H1 (cell line): ENCODE data around the gene ITPK1. TPM values are rescaled to one million over a fixed set of nuclear protein-coding genes. Genes with fewer than 3 reads are reported as not detected.
A peak's percentile ranks its signal among the peaks of the same experiment; 100 is the strongest.

Experiments used
- CTCF ChIA-PET: fragments of 300-600 bp; sonication (Branson Sonifier 250); formaldehyde crosslinking; loops from one replicate; lab custom pipeline; 2021; ENCODE audit not compliant: partially characterized antibody; lab: Charles Lee
- POLR2A ChIA-PET: fragments of 300-600 bp; sonication (Branson Sonifier 250); formaldehyde crosslinking; loops from one replicate; lab custom pipeline; 2021; ENCODE audit warnings: inconsistent platforms; ENCODE audit not compliant: partially characterized antibody; lab: Charles Lee
- DNase-seq, 2 experiments: peaks; one replicate each; pipeline versions ENCODE4 v3.0.0 to v3.0.0-alpha.2; 2010 to 2022; ENCODE audit warnings: low spot score in 2 of 2, low read depth in 1 of 2, mixed read lengths in 1 of 2
- FAIRE-seq: peaks from 2 replicates; lab custom pipeline; 2011; peaks lifted over from hg19 to GRCh38; lab: Jason Lieb, UNC
- H2AFZ ChIP-seq: 2 replicates; pipeline ENCODE4 v1.8.1; 2012; ENCODE audit warnings: low read length, inconsistent platforms
- H2AK5ac ChIP-seq: 2 replicates; pipeline ENCODE4 v1.6.1; 2013; ENCODE audit warnings: low read depth, low read length
- H2BK120ac ChIP-seq: replicated peaks from 2 replicates; pipeline ENCODE3; 2013; ENCODE audit warnings: low read depth, low read length, inconsistent platforms
- H2BK12ac ChIP-seq: 2 replicates; pipeline ENCODE4 v1.6.1; 2013; ENCODE audit warnings: low read depth, low read length
- H2BK15ac ChIP-seq: 2 replicates; pipeline ENCODE4 v1.6.1; 2013; ENCODE audit warnings: low read length
- H2BK20ac ChIP-seq: 2 replicates; pipeline ENCODE4 v1.6.1; 2013; ENCODE audit warnings: low read length
- H2BK5ac ChIP-seq: 2 replicates; pipeline ENCODE4 v1.6.1; 2013; ENCODE audit warnings: low read depth, low read length
- H3K14ac ChIP-seq: 2 replicates; pipeline ENCODE4 v1.6.1; 2013; ENCODE audit warnings: inconsistent platforms; ENCODE audit not compliant: insufficient read length
- H3K18ac ChIP-seq: 2 replicates; pipeline ENCODE4 v1.6.1; 2013; ENCODE audit warnings: low read length; ENCODE audit errors: extremely low read depth
- H3K23ac ChIP-seq: 2 replicates; pipeline ENCODE4 v1.6.1; 2013; ENCODE audit warnings: inconsistent platforms; ENCODE audit not compliant: insufficient read length
- H3K23me2 ChIP-seq: 2 replicates; pipeline ENCODE4 v1.6.1; 2013; ENCODE audit warnings: low read depth, low read length
- H3K27ac ChIP-seq: 2 replicates; pipeline ENCODE4 v1.6.1; 2011; ENCODE audit warnings: low read depth, low read length, inconsistent platforms
- H3K27me3 ChIP-seq, 4 experiments: replicated peaks in 1 of 4; 1 replicate in 1 of 4; 2 replicates in 3 of 4; pipeline versions ENCODE4 v1.6.1 to v1.8.1; 2011 to 2013; ENCODE audit warnings: low read length in 3 of 4, mild to moderate bottlenecking in 3 of 4, inconsistent platforms in 2 of 4, mixed read lengths in 2 of 4, moderate library complexity in 1 of 4; ENCODE audit not compliant: control insufficient read depth in 3 of 4, insufficient read depth in 3 of 4; ENCODE audit errors: extremely low read depth in 1 of 4
- H3K36me3 ChIP-seq, 4 experiments: 2 replicates each; pipeline versions ENCODE4 v1.6.1 to v1.8.1; 2011 to 2013; ENCODE audit warnings: mild to moderate bottlenecking in 4 of 4, low read length in 3 of 4, moderate library complexity in 2 of 4, control low read depth in 1 of 4, inconsistent platforms in 1 of 4; ENCODE audit not compliant: insufficient read depth in 4 of 4, control insufficient read depth in 2 of 4
- H3K4ac ChIP-seq: replicated peaks from 2 replicates; pipeline ENCODE3; 2013; ENCODE audit warnings: low read length, low read depth, mixed read lengths, inconsistent platforms; ENCODE audit not compliant: insufficient read length
- H3K4me1 ChIP-seq, 4 experiments: replicated peaks in 1 of 4; 1 replicate in 1 of 4; 2 replicates in 3 of 4; pipeline versions ENCODE4 v1.6.1 to v1.8.1; 2011 to 2013; ENCODE audit warnings: low read length in 3 of 4, inconsistent platforms in 2 of 4, mixed read lengths in 1 of 4; ENCODE audit not compliant: insufficient read depth in 4 of 4, control insufficient read depth in 3 of 4
- H3K4me2 ChIP-seq, 2 experiments: 2 replicates each; pipeline versions ENCODE4 v1.6.1 to v1.8.1; 2011 to 2013; ENCODE audit warnings: low read depth in 2 of 2, low read length in 2 of 2, control low read depth in 1 of 2, inconsistent platforms in 1 of 2, mild to moderate bottlenecking in 1 of 2; ENCODE audit not compliant: insufficient read depth in 1 of 2
- H3K4me3 ChIP-seq, 4 experiments: fragments of 200-600, 300-600 bp in 1 of 4; sonication (generic), shearing (Covaris generic), sonication (Bioruptor Twin) in 1 of 4; 2 replicates each; pipeline versions ENCODE4 v1.5.1 to v1.8.1; 2011 to 2016; ENCODE audit warnings: low read length in 4 of 4, low read depth in 3 of 4, control low read depth in 2 of 4, inconsistent platforms in 2 of 4, mild to moderate bottlenecking in 2 of 4, mixed read lengths in 1 of 4, moderate library complexity in 1 of 4; ENCODE audit not compliant: insufficient read depth in 2 of 4; ENCODE audit errors: extremely low read depth in 1 of 4
- H3K56ac ChIP-seq: replicated peaks from 2 replicates; pipeline ENCODE3; 2013; ENCODE audit warnings: low read depth, mild to moderate bottlenecking, mixed read lengths, low read length, inconsistent platforms; ENCODE audit not compliant: insufficient read length
- H3K79me1 ChIP-seq: 2 replicates; pipeline ENCODE4 v1.6.1; 2013; ENCODE audit warnings: low read depth, low read length, control low read depth
- H3K79me2 ChIP-seq, 2 experiments: 2 replicates each; pipeline versions ENCODE4 v1.6.1 to v1.8.1; 2012 to 2013; ENCODE audit warnings: low read length in 2 of 2, mild to moderate bottlenecking in 2 of 2, inconsistent platforms in 1 of 2; ENCODE audit not compliant: insufficient read depth in 2 of 2, control insufficient read depth in 1 of 2
- H3K9ac ChIP-seq, 4 experiments: replicated peaks in 1 of 4; 1 replicate in 1 of 4; 2 replicates in 3 of 4; pipeline versions ENCODE4 v1.6.1 to v1.8.1; 2011 to 2013; ENCODE audit warnings: low read depth in 3 of 4, low read length in 3 of 4, control low read depth in 2 of 4, mild to moderate bottlenecking in 2 of 4, moderate library complexity in 2 of 4, inconsistent platforms in 1 of 4; ENCODE audit errors: extremely low read depth in 1 of 4
- H3K9me3 ChIP-seq, 2 experiments: 2 replicates each; pipeline versions ENCODE4 v1.6.1 to v1.8.1; 2012 to 2013; ENCODE audit warnings: mild to moderate bottlenecking in 2 of 2, moderate library complexity in 2 of 2, control low read depth in 1 of 2, inconsistent platforms in 1 of 2, low read depth in 1 of 2, low read length in 1 of 2, mixed read lengths in 1 of 2; ENCODE audit not compliant: insufficient read depth in 2 of 2
- H4K20me1 ChIP-seq, 2 experiments: replicated peaks in 1 of 2; 2 replicates each; pipeline versions ENCODE3 to v1.8.1; 2011 to 2013; ENCODE audit warnings: inconsistent platforms in 2 of 2, low read length in 2 of 2, mild to moderate bottlenecking in 1 of 2; ENCODE audit not compliant: insufficient read depth in 2 of 2, control insufficient read depth in 1 of 2
- H4K5ac ChIP-seq: 2 replicates; pipeline ENCODE4 v1.6.1; 2013; ENCODE audit warnings: low read length, low read depth, mixed read lengths, inconsistent platforms; ENCODE audit not compliant: insufficient read length
- H4K8ac ChIP-seq: 2 replicates; pipeline ENCODE4 v1.8.0; 2013; ENCODE audit warnings: mild to moderate bottlenecking, moderate library complexity, low read length, inconsistent platforms; ENCODE audit not compliant: insufficient read depth; ENCODE audit errors: extremely low read depth
- H4K91ac ChIP-seq: replicated peaks from 2 replicates; pipeline ENCODE3; 2013; ENCODE audit warnings: low read length, mixed read lengths, inconsistent platforms; ENCODE audit not compliant: insufficient read length
- ATF3 ChIP-seq: IDR thresholded peaks from 2 replicates; pipeline ENCODE4 v1.6.1; 2011; ENCODE audit warnings: low read depth, mild to moderate bottlenecking, low read length; ENCODE audit not compliant: insufficient read depth
- BRCA1 ChIP-seq: IDR thresholded peaks from 2 replicates; pipeline ENCODE4 v1.6.1; 2012; ENCODE audit warnings: low read depth, low read length, improper control_type of control experiment
- CBX5 ChIP-seq: fragments of 300-800, 300-1000 bp; sonication (generic); IDR thresholded peaks from 2 replicates; pipeline ENCODE4 v1.7.1; 2016; ENCODE audit warnings: antibody characterized with exemption, low read length, low read depth
- CREB1 ChIP-seq: IDR thresholded peaks from 2 replicates; pipeline ENCODE4 v1.6.1; 2012; ENCODE audit warnings: inconsistent platforms
- EGR1 ChIP-seq: IDR thresholded peaks from 2 replicates; pipeline ENCODE4 v1.6.1; 2011; ENCODE audit warnings: low read depth, low read length, borderline replicate concordance
- EP300 ChIP-seq, 2 experiments: IDR thresholded peaks; 1 replicate in 1 of 2; 2 replicates in 1 of 2; pipeline ENCODE4 v1.6.1; 2011 to 2012; ENCODE audit warnings: low read depth in 2 of 2, low read length in 2 of 2, mild to moderate bottlenecking in 2 of 2, borderline replicate concordance in 1 of 2, inconsistent platforms in 1 of 2, moderate library complexity in 1 of 2
- GABPA ChIP-seq: IDR thresholded peaks from 2 replicates; pipeline ENCODE4 v1.6.1; 2011; ENCODE audit warnings: mild to moderate bottlenecking, low read length, moderate library complexity, borderline replicate concordance; ENCODE audit not compliant: insufficient read depth
- SIN3A ChIP-seq, 2 experiments: IDR thresholded peaks in 1 of 2; conservative IDR thresholded peaks in 1 of 2; 2 replicates each; pipeline ENCODE4 v1.6.1; 2011 to 2012; ENCODE audit warnings: low read length in 2 of 2, improper control_type of control experiment in 1 of 2, low read depth in 1 of 2, mild to moderate bottlenecking in 1 of 2
- SIX5 ChIP-seq: IDR thresholded peaks from 2 replicates; pipeline ENCODE4 v1.6.1; 2011; ENCODE audit warnings: mild to moderate bottlenecking, low read depth, low read length
- SUZ12 ChIP-seq: fragments of 200-600 bp; sonication (generic); IDR thresholded peaks from 2 replicates; pipeline ENCODE4 v1.6.1; 2012; ENCODE audit warnings: mild to moderate bottlenecking, inconsistent platforms, low read length, moderate library complexity, mixed read lengths
- TAF1 ChIP-seq: IDR thresholded peaks from 2 replicates; pipeline ENCODE4 v1.6.1; 2011; ENCODE audit warnings: mild to moderate bottlenecking, low read depth, low read length
- WGBS, 2 experiments: shearing (Covaris generic) in 1 of 2; methylation state at CpG; one replicate each; pipeline versions ENCODE4 v1.1.6 to v1.1.7; 2013 to 2015; ENCODE audit warnings: low lambda C conversion rate in 2 of 2, mixed read lengths in 2 of 2, inconsistent platforms in 1 of 2, low coverage in 1 of 2, missing lambda C conversion rate in 1 of 2; ENCODE audit not compliant: insufficient replicate concordance in 2 of 2, insufficient coverage in 1 of 2, insufficient read length in 1 of 2; ENCODE audit errors: extremely low coverage in 1 of 2, missing lambda C conversion rate in 1 of 2; 5-methylcytosine and 5-hydroxymethylcytosine counted together
- polyA plus RNA-seq, 7 experiments: library from polyadenylated mRNA; depleted of rRNA in 3 of 7; stranded (reverse) in 5 of 7; unstranded in 2 of 7; fragments of >200 nt in 5 of 7; fragments of 200-250 nt in 2 of 7; gene quantifications; 1 replicate in 5 of 7; 2 replicates in 1 of 7; 4 replicates in 1 of 7; pipeline versions ENCODE4 v1.2.1 to v1.2.3, GENCODE V29; 2011 to 2013; ENCODE audit warnings: missing spikeins in 2 of 7, mixed read lengths in 2 of 7
- total RNA-seq: library from RNA; stranded (reverse); fragmentation: NEBNext Ultra II Directional; extraction: Animal tissue kit (Norgen Biotek cat#: 25700); gene quantifications from 2 replicates; pipeline ENCODE4 v1.2.1, GENCODE V29; 2021

Gene ITPK1
- total and polyA plus RNA-seq, 2 of the 8 experiments (the other 6 are each of a cell fraction or from before 2014, with no cell fraction given), result 108 to 143 TPM

DNA sequence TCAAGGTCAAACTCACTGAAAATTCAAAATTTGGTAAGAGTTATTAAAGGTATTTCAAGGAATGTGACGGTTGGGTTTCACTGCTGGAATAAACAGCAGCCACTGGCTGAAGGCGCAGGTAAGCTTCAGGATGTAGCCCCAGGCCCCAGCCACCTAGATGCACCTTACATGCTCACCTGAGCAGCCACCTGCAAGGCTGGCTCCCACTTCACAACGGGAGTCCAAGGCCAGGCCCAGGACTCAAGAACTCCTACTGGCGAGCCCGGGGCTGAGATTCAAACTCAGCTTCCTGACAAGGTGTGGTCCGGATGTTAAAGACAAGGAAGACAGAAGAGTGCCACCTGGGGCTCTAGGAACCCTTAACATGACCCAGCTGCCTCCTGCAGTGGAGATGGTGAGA lies 78.4 kb downstream of the ITPK1 start:
- DNase-seq (no peak), FAIRE-seq (no peak)
- no peak overlapping the region for H3K4me2 ChIP-seq
- peaks cover 24% of the 10 kb centered on the region for H3K79me1 ChIP-seq
- peak overlapping the region; percentile 52; the same call in 1 of the 2 replicates for H2BK5ac ChIP-seq
- no peaks in the 10 kb centered on the region for H3K9me3 ChIP-seq
- H4K5ac ChIP-seq, result no peak overlapping the region
- no peaks in the 10 kb centered on the region for H3K23me2 ChIP-seq
- H3K36me3 ChIP-seq, result no peaks in the 10 kb centered on the region
- H3K4ac ChIP-seq, result no peak overlapping the region
- peaks cover 6 to 20% of the 10 kb centered on the region in 2 experiments for H4K20me1 ChIP-seq
- no peak overlapping the region for H3K4me3 ChIP-seq
- H4K91ac ChIP-seq, result peak overlapping the region; percentile 12
- H3K9ac ChIP-seq, result no peak overlapping the region
- POLR2A ChIA-PET, result interaction anchor here (1.4 to 1.6 kb wide), 2 partner anchors 12 to 33 kb away, joined by 4 to 5 read pairs; no protein-coding TSS in a partner anchor
- H3K27me3 ChIP-seq, result no peaks in the 10 kb centered on the region
- no peak overlapping the region for H2BK12ac ChIP-seq
- WGBS, 2 experiments, result 82% methylated on average over 6 of the region's 6 CpGs; no CpG with 5 or more reads in 1 of the 2 experiments
- no peak overlapping the region for H3K14ac ChIP-seq
- no peak overlapping the region for H3K56ac ChIP-seq
- H3K18ac ChIP-seq, result no peak overlapping the region
- no peak overlapping the region for H4K8ac ChIP-seq
- CTCF ChIA-PET, result interaction anchor here (0.6 to 2.5 kb wide), 6 partner anchors 26 to 95 kb away, joined by 3 to 6 read pairs (median 4); no protein-coding TSS in a partner anchor
- no peak overlapping the region for H2BK15ac ChIP-seq
- H2AK5ac ChIP-seq, result no peak overlapping the region
- no peak overlapping the region for H2AFZ ChIP-seq
- H3K23ac ChIP-seq, result no peak overlapping the region
- H3K27ac ChIP-seq, result no peak overlapping the region
- peaks cover 26 to 68% (median 44%) of the 10 kb centered on the region in 4 experiments for H3K4me1 ChIP-seq
- no peak overlapping the region for H2BK120ac ChIP-seq
- peaks cover 0 to 78% of the 10 kb centered on the region in 2 experiments; a peak in 2 of 4 replicates for H3K79me2 ChIP-seq
- 0 out of 2 replicates have a peak overlapping the region, but pooled peaks have one; percentile 2 for H2BK20ac ChIP-seq
- TF ChIP-seq ATF3 (no peak), BRCA1 (no peak), GABPA (no peak), CBX5 (no peak), SIN3A (conservative IDR thresholded peaks at IDR 0.05 in 1 of 2, IDR thresholded peaks at IDR 0.05 in 1 of 2; ENCODE audit: low read depth in 1 of 2, low read length in 2 of 2) (no peak), CREB1 (no peak), SIX5 (no peak), EP300 (IDR thresholded peaks at IDR 0.05; ENCODE audit: borderline replicate concordance in 1 of 2, low read depth in 2 of 2, low read length in 2 of 2) (no peak), EGR1 (no peak), SUZ12 (no peak), TAF1 (no peak)
